Measurements from ENCODE around the gene SCG3.

SCG3 gene

DNA sequence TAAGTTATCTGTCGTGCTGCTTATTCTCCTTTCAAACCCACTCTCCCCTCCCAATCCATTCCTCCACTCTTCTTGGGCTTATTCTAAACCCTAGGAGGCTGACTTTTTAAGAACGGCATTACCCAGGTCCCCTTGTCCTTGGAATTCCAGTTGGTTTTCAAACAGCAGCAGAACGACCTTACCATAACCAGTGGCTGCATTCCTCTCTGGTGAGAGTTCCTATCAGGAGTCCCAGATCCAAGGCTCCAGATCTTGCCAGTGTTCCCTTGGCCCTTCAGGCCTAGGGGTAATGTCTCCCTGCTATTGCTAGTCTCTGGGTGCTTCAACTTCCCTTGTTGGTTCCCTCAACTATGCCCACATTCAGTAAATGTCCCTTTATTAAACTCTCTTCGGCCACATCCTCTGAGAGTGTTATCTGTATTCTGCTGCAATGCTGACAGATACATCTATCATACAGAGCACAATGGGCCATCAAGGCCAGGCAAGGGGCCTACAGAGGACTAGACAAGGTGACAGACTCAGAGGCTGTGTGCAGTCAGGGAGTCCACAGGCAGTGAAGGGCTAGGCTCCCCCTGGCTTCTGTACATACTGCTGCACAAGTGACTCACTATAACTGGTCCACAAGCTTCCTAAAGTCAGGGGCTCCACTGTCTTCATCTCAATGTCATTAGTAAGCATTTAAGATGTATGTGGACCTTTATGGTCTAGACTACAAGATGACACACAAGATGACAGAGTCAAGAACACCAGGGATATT lies 46.0 kb downstream of the SCG3 start:
- Histone ChIP-seq H3K4me3 (ENCODE audit: extremely low read depth, insufficient read depth, low read length, poor library complexity, severe bottlenecking) (no peak overlapping the region), H3K36me3 (ENCODE audit: control insufficient read depth, insufficient read depth, low read length) (no peaks in the 10 kb centered on the region), H3K4me1 (ENCODE audit: control insufficient read depth, insufficient read depth, low read length, poor library complexity, severe bottlenecking) (peaks cover 46% of the 10 kb centered on the region), H3K9me3 (ENCODE audit: control insufficient read depth, low read length) (no peaks in the 10 kb centered on the region), H3K27ac (ENCODE audit: low read depth, low read length, severe bottlenecking) (peak overlapping the region; percentile 96)
- 71 to 72% methylated on average over 1 to 3 of the region's 4 CpGs for WGBS, 2 experiments (ENCODE audit: insufficient coverage in 2 of 2)

DNA sequence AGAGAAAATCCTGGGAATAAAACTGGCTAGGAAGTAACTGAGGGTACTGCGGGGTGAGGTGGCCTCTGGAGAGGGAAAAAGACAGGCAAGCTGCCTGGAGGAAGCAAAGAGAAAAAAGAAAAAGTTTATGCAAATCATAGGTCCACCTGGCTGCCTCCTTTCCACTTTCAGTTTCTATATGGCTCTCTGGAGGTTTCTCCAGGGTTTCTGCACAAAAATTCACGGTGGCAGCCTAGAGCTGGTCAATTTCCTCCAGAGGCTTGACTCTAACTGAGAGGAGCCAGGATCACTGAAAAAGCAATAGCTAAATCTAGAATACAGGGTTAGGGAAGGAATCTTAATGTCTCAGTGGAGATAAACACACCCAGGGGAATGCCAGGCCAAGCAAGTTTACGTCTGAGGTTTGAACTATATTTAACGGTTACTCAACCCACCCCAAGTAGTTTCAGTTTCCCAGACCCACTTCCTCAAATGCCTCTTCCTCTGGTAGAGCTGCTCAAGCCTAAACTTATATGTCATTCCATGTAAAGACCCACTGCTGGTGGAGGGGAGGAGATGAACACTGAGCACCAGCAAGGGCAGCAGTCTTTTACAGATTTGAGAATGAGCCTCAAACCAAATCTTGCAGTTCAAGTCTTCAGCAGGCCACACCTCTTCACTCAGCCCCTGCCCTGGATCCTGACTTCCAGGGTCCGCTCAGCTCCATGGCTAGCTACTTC lies 50.4 kb downstream of the SCG3 start:
- Histone ChIP-seq H3K27ac (ENCODE audit: low read depth, low read length, severe bottlenecking) (peak overlapping the region; percentile 70), H3K9me3 (ENCODE audit: control insufficient read depth, low read length) (no peaks in the 10 kb centered on the region), H3K4me3 (ENCODE audit: extremely low read depth, insufficient read depth, low read length, poor library complexity, severe bottlenecking) (no peak overlapping the region), H3K4me1 (ENCODE audit: control insufficient read depth, insufficient read depth, low read length, poor library complexity, severe bottlenecking) (peaks cover 42% of the 10 kb centered on the region), H3K36me3 (ENCODE audit: control insufficient read depth, insufficient read depth, low read length) (no peaks in the 10 kb centered on the region)
- WGBS, 2 experiments (ENCODE audit: insufficient coverage in 2 of 2): 84 to 93% methylated on average over 4 to 5 of the region's 5 CpGs

DNA sequence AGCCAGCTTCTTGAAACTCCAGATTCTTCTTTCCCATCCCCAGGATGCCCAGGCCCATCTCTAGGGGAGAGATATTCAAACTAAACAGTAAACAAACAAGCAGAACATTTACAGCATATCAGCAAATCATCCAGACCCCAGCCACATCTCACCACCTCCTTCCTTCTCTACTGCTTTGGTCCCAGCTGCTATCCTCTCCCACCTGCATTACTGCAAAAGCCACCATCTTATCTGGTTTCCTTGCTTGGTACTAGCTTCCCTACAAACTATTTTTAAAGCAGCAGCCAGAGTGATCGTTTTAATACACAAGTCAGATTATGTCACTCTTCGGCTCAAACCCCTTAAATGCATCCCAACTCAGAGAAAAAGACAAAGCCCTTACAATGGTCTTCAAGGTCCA lies 51.3 kb downstream of the SCG3 start:
- Histone ChIP-seq H3K9me3 (ENCODE audit: control insufficient read depth, low read length) (no peaks in the 10 kb centered on the region), H3K4me3 (ENCODE audit: extremely low read depth, insufficient read depth, low read length, poor library complexity, severe bottlenecking) (no peak overlapping the region), H3K27ac (ENCODE audit: low read depth, low read length, severe bottlenecking) (no peak overlapping the region), H3K4me1 (ENCODE audit: control insufficient read depth, insufficient read depth, low read length, poor library complexity, severe bottlenecking) (peaks cover 33% of the 10 kb centered on the region), H3K36me3 (ENCODE audit: control insufficient read depth, insufficient read depth, low read length) (no peaks in the 10 kb centered on the region)
- 94 to 100% methylated on average over 2 of the region's 2 CpGs for WGBS, 2 experiments (ENCODE audit: insufficient coverage in 2 of 2)

DNA sequence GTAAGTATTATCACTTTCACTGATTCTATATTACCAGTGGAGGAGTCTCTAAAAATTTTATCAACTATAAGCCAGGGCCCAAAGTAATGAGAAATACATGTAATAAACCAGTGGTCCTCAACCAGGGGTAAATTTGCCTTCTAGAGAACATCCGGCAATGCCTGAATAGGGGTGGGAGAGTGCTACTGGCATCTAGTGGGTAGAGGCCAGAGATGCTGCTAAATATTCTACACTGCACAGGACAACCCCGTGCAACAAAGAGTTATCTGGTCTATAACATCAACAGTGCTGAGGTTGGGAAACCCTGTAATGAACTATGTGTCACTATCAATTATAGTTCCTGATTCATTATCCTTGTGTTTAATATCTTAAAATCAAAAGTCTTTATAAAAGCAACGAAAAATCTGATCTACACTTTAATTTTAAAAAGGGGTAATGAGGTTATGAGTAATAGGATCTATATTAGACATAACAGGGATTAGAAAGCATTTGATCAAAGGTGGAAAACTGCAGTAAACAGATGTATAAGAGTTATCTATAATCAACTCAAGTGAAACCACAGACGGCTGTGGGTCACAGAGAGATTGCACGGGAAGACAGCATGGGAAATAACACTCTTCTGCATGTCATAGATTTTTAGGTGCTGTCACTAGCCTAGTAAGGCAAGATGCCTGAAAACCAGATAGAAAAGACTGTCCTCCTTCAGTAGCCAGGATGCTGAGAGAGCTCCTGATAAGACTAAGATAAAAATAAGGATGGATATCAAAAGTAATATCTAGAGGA lies 54.1 kb downstream of the SCG3 start:
- WGBS, 2 experiments (ENCODE audit: insufficient coverage in 2 of 2): 80 to 81% methylated on average over 1 to 3 of the region's 5 CpGs
- Histone ChIP-seq H3K4me3 (ENCODE audit: extremely low read depth, insufficient read depth, low read length, poor library complexity, severe bottlenecking) (no peak overlapping the region), H3K9me3 (ENCODE audit: control insufficient read depth, low read length) (no peaks in the 10 kb centered on the region), H3K36me3 (ENCODE audit: control insufficient read depth, insufficient read depth, low read length) (no peaks in the 10 kb centered on the region), H3K27ac (ENCODE audit: low read depth, low read length, severe bottlenecking) (no peak overlapping the region), H3K4me1 (ENCODE audit: control insufficient read depth, insufficient read depth, low read length, poor library complexity, severe bottlenecking) (peaks cover 29% of the 10 kb centered on the region)

DNA sequence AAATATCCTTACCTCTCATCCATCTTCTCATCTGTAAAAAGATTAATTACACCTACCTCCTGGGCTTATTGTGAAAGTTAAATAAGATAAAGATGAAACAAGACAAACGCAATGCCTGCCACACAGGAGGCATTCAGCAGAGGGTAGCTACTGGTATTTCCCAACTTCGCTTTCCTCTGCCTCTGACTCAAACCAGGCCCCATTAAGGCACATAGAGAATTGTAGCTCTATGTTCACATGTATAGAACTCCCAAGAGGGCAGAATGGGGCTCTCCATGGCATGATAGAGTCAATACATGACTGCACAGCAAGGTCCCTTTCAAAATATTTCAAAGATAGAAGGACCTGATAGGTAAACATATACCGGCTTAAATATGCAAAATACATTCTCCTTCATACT lies 54.8 kb downstream of the SCG3 start:
- Histone ChIP-seq H3K27ac (ENCODE audit: low read depth, low read length, severe bottlenecking) (no peak overlapping the region), H3K9me3 (ENCODE audit: control insufficient read depth, low read length) (no peaks in the 10 kb centered on the region), H3K4me3 (ENCODE audit: extremely low read depth, insufficient read depth, low read length, poor library complexity, severe bottlenecking) (peak overlapping the region; percentile 46), H3K4me1 (ENCODE audit: control insufficient read depth, insufficient read depth, low read length, poor library complexity, severe bottlenecking) (peaks cover 29% of the 10 kb centered on the region), H3K36me3 (ENCODE audit: control insufficient read depth, insufficient read depth, low read length) (no peaks in the 10 kb centered on the region)
- no CpG with 5 or more reads among the region's 3 CpGs for WGBS, 2 experiments (ENCODE audit: insufficient coverage in 2 of 2)

DNA sequence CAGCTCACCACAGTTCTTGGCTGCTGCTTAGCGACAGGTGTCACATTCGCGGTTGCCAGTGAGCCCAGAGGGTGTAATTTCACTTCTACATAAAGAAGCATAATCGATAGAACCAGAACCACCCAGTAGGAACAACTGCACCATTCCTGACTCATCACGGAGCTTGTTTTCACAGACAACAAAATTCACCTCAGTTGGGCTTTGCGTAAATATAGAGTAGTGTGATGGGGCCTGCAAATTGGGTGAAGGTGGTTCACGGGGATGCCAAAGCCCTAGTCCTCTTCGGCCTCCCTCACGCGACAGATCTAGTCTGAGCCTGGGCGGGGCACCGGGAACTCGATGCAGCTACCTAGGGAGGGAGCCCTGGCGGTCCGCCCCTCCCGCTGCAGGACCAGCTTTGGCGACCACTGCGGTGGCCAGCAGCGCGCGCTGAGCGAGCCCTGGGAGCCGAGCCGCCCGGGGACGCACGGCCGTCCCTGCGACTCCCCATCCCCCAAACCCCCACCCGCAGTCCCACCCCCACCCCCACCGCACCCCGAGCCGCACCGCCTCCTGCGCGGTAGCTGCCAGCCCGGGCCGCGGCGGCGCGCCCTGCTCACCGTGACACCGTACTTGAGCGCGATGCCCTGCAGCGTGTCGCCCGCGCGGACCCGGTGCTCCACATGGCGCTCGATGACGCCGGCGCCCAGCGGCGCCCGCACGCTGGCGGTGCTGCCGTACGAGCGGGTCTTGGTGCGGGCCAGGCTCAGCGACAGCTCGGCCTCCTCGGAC lies 55.6 kb downstream of the SCG3 start:
- Histone ChIP-seq H3K9me3 (ENCODE audit: control insufficient read depth, low read length) (no peaks in the 10 kb centered on the region), H3K4me3 (ENCODE audit: extremely low read depth, insufficient read depth, low read length, poor library complexity, severe bottlenecking) (peak overlapping the region; percentile 46), H3K36me3 (ENCODE audit: control insufficient read depth, insufficient read depth, low read length) (no peaks in the 10 kb centered on the region), H3K27ac (ENCODE audit: low read depth, low read length, severe bottlenecking) (no peak overlapping the region), H3K4me1 (ENCODE audit: control insufficient read depth, insufficient read depth, low read length, poor library complexity, severe bottlenecking) (peaks cover 21% of the 10 kb centered on the region)
- WGBS, 2 experiments (ENCODE audit: insufficient coverage in 2 of 2): 4% methylated on average over 32 to 35 of the region's 69 CpGs

DNA sequence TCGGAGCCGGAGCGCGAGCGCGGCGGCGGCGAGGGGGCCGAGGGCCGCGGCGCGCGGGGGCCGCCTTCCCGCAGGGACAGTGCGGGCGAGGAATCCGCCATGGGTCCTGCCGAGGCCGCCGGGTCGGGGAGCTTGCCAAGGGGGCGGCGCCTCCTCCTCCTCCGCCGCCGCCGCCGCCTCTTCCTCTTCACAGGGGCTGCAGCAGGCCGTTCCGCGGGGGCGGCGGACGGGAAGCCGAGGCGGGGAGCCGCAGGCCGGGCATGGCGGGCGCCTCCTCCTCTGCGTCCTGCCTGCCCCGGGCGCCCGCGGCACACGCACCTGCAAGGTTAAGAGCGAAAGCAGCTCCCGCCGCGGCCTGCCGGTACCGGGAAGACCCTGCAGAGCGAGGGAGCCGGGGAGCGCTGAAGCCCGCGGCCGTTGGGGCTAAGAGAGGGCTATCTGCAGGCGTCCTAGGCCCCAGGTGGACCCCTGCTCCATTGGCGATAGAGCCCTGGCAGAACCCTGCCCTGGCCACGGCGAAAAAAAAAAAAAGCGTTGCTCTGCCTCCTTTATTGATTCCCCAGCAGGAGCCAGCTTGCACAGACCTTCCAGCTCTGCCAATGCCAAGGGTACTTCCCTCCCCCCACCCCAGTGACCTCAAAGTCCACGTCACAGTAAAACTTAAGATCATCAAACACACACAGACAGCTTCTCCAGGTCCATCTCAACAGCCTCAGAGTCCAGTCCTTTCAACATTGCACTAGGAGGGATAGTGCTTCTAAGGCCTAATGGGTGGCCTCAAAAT lies 56.4 kb downstream of the SCG3 start, which contains the start of gene LYSMD2:
Gene LYSMD2 (minus strand): TSS at position 134 of the 784 bp plus-strand sequence. CDS start 33 bp downstream, at position 101.
- Histone ChIP-seq H3K27ac (ENCODE audit: low read depth, low read length, severe bottlenecking) (no peak within 1 kb of the TSS), H3K4me3 (ENCODE audit: extremely low read depth, insufficient read depth, low read length, poor library complexity, severe bottlenecking) (peak within 1 kb of the TSS; percentile 46), H3K9me3 (ENCODE audit: control insufficient read depth, low read length) (no peaks in the 10 kb centered on the region), H3K36me3 (ENCODE audit: control insufficient read depth, insufficient read depth, low read length) (no peaks in the 10 kb centered on the region), H3K4me1 (ENCODE audit: control insufficient read depth, insufficient read depth, low read length, poor library complexity, severe bottlenecking) (peaks cover 17% of the 10 kb centered on the region)
- WGBS, 2 experiments (ENCODE audit: insufficient coverage in 2 of 2): 1% methylated on average over 51 to 60 of the region's 67 CpGs

DNA sequence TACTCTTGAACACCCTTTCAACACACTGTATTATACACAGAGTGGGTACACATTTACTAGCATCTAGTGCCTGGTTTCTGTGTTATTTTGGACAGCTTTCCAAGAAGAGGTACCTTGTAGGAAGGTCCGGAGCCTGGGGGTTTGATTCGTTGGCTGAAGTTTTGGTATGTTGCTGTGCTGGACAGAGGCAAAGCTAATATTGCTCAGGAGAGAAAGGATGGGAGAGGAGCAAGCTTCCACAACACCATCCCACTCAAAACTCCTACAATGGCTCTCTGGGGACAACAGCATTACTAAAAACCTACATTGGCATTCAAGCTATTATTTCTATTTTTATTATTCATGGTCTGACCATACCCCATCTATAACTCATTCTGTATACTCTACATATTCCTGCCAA lies 57.2 kb downstream of the SCG3 start:
- H3K27ac ChIP-seq (ENCODE audit: low read depth, low read length, severe bottlenecking): no peak overlapping the region
- no peaks in the 10 kb centered on the region for H3K36me3 ChIP-seq (ENCODE audit: control insufficient read depth, insufficient read depth, low read length)
- no peak overlapping the region for H3K4me3 ChIP-seq (ENCODE audit: extremely low read depth, insufficient read depth, low read length, poor library complexity, severe bottlenecking)
- no peaks in the 10 kb centered on the region for H3K9me3 ChIP-seq (ENCODE audit: control insufficient read depth, low read length)
- no CpG with 5 or more reads among the region's 2 CpGs for WGBS, 2 experiments (ENCODE audit: insufficient coverage in 2 of 2)
- H3K4me1 ChIP-seq (ENCODE audit: control insufficient read depth, insufficient read depth, low read length, poor library complexity, severe bottlenecking): peaks cover 17% of the 10 kb centered on the region

DNA sequence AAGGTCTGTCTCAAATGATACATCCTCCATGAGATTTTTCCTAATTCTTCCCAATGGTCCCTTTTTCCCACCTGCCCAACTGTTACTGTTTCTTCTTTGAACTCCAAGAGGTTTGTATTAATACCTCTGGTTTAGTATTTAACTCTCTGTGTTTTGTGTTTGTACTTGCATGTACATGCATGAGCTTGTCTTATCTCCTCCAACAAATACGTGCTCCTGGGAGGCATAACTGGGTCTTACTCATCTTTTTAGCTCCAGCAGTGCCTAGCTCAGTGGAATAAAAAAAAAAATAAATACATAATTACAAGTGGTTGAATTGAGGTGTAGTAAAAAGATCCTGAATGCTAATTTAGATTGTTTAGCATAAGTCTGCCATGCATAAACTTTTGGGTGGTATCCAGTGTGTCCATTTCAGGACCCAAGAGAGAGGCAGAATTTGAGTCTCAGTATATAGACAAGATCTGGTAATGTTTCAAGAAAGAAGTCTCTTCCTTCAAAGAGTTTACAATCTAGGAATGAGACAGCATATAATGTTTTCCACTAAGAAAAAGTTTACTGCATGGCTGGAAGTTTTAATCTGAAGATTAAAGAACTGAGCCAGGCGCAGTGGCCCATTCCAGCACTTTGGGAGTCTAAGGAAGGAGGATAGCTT lies 57.9 kb downstream of the SCG3 start:
- no peak overlapping the region for H3K27ac ChIP-seq (ENCODE audit: low read depth, low read length, severe bottlenecking)
- WGBS, 2 experiments (ENCODE audit: insufficient coverage in 2 of 2): no CpG with 5 or more reads among the region's 2 CpGs
- H3K4me1 ChIP-seq (ENCODE audit: control insufficient read depth, insufficient read depth, low read length, poor library complexity, severe bottlenecking): peaks cover 13% of the 10 kb centered on the region

More for the DNA sequence above, 57.9 kb downstream of the SCG3 start:
- H3K4me3 ChIP-seq (ENCODE audit: extremely low read depth, insufficient read depth, low read length, poor library complexity, severe bottlenecking): no peak overlapping the region
- no peaks in the 10 kb centered on the region for H3K9me3 ChIP-seq (ENCODE audit: control insufficient read depth, low read length)
- H3K36me3 ChIP-seq (ENCODE audit: control insufficient read depth, insufficient read depth, low read length): no peaks in the 10 kb centered on the region

Data from mesodermal cell (in vitro differentiated cells).